ENCODE measurements around the gene SDR9C7.
"Not testable (repeated sequence)": the region's sequence is repeated elsewhere in the genome, so short reads cannot be mapped to it uniquely, and the experiment has no call there.

Gene SDR9C7

DNA sequence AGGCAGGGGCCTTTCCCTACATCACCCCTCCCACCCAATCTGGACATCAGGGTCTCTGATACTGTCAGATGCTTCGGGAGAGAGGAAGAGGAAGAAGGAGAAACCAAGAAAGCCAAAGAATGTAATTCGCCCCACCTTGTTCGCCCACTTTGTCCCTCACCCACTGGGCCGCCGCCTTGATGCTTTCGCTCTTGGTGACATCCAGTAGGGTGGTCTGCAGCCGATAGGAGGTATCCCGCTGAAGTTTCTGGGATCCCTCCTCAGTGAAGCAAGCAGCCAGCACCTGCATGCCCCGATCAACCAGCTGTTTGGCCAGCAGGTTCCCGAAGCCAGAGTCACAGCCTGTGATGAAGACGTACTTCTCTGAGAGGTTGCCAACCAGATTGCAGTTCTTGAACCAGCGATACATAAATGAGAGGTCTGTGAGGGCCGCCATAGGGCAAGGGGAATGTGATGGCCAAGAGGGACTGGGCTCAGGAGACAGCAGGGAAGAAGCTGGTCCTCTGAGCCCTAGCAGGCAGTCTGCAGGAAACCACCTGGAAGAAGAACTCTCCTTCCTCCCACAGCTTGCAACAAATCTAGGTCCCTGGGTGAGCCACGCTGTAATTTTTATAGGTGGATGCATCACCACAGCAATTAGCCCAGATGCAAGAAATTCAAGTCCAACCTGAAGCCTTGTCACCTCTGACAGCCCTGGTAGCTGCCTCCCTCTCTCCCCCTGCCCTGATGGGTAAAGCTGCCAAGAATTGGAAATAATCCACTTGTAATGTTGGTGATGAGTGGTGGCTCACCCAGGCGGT, at the start of gene SDR9C7:
Gene SDR9C7, minus strand, starts transcription at position 583 of the 800 bp plus-strand sequence. Its CDS starts 147 bp downstream, at position 436.
- no peak for DNase-seq (ENCODE audit: low read depth)

DNA sequence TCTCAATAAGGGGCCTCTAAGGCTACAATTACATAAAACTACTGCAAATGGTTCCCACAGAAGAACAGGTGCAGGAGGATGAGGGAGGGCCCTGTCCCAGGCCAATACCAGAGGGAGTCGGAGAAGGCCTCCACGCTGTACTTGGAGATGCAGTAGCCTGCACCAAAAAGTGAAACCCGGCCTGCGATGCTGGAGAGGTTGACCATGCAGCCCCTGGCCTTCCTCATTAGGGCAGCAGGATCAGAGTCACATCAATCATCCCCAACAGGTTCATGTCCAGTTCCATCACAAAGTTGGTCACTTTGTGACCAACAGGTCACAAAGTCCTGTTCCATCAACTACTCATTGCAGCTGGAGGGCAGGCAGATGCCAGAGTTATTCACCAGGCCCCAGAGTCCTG, 49.2 kb upstream of the SDR9C7 start:
- DNase-seq (ENCODE audit: low read depth) = no peak

DNA sequence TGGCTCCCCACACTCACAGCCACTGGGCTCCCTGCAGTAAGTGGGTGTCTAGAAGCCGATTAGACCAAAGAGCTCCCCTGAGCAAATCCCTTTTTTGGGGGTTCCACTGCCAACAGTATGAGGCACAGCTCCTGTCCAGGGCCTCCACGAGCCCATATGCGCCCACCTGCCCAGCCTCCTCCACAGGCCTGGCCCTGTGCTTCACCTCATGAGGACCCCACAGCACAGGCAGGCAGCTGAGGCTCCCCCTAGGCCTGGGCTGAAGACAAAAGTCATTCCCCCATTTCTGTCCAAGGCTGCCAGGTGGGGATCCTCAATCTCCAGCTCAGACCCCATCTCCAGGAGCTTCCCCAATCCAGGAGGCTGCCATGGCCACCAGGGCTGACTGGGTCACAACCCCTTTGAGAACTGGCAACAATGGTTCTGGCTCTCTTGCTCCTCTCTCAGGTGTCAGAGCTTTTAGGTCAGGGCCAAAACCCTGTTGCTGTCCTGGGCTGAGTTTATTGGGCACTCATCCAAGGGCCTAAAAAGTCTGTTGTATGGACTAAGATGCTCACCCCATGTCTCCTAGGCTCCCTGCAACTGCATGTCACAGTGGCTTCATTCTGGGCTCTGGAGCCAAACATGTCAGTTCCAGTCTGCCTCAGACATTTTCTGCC, 48.5 kb upstream of the SDR9C7 start:
- not testable (repeated sequence) for DNase-seq (ENCODE audit: low read depth)

DNA sequence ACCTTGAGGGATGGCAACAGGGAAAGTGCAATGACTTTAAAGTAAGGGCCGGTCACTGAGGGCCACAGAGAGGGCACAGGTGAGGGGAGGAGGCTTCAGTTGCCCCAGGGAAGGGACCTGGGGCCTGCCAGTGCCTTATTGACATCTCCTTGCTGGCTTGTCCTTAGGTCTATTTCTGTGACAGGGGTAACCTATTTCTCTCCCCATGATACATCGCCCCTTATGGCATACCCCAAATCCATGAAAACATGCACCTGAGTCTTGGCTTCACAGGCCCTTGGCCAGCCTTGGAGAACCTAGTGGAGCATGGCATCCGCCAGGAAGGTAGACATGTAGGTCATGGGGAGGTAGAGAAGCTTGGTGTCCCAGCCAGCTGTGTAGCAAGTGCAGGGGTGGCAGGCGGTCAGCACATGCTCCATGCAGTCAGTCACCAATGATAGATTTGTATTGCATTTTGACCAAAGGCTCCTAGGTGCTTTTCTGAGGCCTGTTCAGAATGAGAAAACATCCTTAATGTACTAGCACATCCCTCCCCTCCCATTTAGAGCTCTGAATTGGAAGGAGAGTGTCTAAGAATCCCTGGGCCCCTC, 46.8 kb upstream of the SDR9C7 start:
- no peak for DNase-seq (ENCODE audit: low read depth)

DNA sequence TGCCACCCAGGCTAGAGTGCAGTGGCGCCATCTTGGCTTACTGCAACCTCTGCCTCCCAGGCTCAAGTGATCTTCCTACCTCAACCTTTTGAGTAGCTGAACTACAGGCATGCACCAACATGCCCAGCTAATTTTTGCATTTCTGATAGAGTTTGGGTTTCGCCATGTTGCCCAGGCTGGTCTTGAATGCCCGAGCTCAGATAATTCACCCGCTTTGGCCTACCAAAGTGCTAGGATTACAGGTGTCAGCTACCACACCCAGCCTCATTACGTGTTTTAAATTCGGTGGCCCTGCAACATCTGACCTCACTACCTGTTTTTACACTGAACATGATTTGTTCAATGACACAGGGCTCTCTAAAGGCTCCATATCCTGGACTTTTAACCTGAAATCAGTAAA, 46.1 kb upstream of the SDR9C7 start:
- DNase-seq (ENCODE audit: low read depth) = no peak

DNA sequence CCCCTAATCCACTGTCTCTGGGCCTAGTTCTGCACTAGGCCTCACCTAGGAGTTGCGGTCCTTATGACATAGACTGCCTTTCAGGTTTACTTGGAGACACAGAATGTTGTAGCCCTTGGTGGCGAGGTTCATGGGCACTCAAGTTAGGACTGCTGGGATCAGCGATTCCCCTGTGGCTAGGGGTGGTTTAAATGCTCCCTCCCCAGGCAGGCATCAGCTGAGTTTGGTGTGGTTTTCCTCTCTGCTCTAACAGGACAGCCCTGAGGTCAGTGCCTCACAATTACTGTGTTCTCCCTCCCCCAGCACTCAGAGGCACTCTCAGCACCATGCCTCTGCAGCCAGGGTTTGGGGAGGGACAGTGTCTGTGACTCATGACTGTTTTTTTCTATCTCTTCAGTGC, 45.4 kb upstream of the SDR9C7 start:
- DNase-seq (ENCODE audit: low read depth) = no peak

DNA sequence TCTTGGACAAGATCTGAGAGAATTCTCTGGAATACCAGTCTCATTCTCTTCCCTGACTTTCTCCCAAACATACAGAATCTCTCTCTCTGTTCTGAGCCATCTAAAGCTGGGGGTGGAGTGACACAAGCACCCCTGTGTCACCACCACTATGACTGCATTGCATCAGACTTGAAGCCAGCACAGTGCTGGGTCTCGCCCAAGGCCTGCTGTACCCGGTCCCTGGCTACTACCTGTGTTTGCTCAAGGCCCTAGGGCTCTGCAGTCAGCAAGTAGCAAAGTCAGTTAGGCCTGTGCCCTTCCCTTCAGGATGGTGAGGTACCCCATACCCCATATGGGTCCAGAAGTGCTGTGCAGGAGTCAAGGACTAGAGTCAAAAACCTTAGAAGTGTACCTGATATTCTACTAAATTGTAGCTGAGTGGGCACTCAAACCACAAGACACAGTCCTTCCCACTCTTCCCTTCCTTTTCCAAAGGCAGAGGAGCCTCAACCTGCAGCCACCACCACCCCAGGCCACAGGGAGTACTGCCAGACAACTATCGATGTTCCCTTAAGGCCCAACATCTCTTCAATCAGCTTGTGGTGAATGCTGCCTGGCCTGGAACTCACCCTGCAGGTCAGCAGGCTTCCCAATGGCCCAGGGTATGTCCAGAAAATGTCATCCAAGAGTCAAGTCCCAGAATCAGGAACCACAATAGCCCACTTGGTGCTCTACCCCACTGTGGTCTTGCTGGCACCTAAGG, 44.4 kb upstream of the SDR9C7 start:
- no peak for DNase-seq (ENCODE audit: low read depth)

DNA sequence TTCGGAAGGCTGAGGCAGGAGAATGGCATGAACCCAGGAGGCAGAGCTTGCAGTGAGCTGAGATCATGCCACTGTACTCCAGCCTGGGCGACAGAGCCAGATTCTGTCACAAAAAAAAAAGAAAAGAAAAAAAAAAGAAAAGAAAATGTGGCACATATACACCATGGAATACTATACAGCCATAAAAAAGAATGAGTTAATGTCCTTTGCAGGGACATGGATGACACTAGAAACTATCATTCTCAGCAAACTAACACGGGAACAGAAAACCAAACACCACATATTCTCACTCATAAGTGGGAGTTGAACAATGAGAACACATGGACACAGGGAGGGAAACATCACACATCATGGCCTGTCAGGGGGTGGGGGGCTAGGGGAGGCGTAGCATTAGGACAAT, 43.2 kb upstream of the SDR9C7 start:
- not testable (repeated sequence) for DNase-seq (ENCODE audit: low read depth)

DNA sequence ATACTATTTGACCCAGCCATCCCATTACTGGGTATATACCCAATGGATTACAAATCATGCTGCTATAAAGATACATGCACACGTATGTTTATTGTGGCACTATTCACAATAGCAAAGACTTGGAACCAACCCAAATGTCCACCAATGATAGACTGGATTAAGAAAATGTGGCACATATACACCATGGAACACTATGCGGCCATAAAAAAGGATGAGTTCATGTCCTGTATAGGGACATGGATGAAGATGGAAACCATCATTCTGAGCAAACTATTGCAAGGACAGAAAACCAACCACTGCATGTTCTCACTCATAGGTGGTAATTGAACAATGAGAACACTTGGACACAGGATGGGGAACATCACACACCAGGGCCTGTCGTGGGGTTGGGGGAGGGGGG, 40.0 kb upstream of the SDR9C7 start:
- not testable (repeated sequence) for DNase-seq (ENCODE audit: low read depth)

DNA sequence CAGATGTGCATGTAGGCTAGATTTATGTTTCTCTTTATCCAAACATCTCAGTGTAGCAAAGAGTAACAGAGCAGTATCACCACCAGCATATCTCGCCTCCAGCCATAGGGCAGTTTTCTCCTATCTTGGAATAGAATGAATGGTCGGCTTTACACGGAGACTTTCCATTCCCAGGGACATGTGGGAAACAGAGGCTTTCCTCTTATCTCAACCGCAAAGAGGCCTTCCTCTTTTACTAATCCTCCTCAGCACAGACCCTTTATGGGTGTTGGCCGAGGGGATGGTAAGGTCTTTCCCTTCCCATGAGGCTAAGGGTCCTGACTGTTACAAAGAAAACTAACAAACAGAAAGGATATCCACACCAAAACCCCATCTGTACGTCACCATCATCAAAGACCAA, 34.7 kb upstream of the SDR9C7 start:
- DNase-seq (ENCODE audit: low read depth) = not testable (repeated sequence)

DNA sequence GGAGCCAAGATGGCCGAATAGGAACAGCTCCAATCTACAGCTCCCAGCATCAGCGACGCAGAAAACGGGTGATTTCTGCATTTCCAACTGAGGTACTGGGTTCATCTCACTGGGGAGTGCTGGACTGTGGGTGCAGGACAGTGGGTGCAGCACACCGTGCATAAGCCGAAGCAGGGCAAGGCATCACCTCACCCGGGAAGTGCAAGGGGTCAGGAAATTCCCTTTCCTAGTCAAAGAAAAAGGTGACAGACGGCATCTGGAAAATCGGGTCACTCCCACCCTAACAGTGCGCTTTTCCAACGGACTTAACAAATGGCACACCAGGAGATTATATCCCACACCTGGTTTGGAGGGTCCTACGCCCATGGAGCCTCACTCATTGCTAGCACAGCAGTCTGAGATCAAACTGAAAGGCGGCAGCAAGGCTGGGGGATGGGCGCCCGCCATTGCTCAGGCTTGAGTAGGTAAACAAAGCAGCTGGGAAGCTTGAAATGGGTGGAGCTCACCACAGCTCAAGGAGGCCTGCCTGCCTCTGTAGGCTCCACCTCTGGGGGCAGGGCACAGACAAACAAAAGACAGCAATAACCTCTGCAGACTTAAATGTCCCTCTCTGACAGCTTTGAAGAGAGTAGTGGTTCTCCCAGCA, 31.9 kb upstream of the SDR9C7 start:
- DNase-seq (ENCODE audit: low read depth) = not testable (repeated sequence)

DNA sequence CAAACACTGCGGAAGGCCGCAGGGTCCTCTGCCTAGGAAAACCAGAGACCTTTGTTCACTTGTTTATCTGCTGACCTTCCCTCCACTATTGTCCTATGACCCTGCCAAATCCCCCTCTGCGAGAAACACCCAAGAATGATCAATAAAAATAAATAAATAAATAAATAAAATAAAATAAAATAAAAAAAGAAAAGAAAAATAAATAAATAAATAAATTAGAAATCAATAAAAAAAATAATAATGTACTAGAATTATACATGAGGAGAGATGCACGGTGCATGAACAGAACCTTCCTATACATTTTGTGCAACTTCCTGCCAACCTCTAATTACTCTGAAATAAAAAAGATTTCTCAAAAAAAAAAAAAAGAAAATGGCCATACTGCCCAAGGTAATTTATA, 30.9 kb upstream of the SDR9C7 start:
- DNase-seq (ENCODE audit: low read depth) = not testable (repeated sequence)

DNA sequence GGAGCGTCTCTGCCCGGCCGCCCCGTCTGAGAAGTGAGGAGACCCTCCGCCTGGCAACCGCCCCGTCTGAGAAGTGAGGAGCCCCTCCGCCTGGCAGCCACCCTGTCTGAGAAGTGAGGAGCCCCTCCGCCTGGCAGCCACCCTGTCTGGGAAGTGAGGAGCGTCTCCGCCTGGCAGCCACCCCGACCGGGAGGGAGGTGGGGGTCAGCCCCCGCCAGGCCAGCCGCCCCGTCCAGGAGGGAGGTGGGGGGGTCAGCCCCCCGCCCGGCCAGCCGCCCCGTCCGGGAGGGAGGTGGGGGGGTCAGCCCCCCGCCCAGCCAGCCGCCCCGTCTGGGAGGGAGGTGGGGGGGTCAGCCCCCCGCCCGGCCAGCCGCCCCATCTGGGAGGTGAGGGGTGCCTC, 29.3 kb upstream of the SDR9C7 start:
- DNase-seq (ENCODE audit: low read depth) = not testable (repeated sequence)

DNA sequence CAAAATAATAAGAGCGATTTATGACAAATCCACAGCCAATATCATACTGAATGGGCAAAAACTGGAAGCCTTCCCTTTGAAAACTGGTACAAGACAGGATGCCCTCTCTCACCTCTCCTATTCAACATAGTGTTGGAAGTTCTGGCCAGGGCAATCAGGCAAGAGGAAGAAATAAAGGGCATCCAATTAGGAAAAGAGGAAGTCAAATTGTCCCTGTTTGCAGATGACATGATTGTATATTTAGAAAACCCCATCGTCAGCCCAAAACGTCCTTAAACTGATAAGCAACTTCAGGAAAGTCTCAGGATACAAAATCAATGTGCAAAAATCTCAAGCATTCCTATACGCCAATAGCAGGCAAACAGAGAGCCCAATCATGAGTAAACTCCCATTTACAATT, 28.0 kb upstream of the SDR9C7 start:
- DNase-seq (ENCODE audit: low read depth) = not testable (repeated sequence)

DNA sequence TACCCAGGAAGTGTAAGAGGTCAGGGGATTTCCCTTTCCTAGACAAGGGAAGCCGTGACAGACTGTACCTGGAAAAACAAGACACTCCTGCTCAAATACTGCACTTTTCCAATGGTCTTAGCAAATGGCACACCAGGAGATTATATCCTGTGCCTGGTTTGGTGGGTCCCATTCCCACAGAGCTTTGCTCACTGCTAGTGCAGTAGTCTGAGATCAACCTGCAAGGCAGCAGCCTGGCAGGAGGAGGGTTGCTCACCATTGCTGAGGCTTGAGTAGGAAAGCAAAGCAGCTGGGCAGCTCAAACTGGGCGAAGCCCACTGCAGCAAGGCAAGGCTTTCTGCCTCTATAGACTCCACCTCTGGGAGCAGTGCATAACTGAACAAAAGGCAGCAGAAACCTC, 24.2 kb upstream of the SDR9C7 start:
- no peak for DNase-seq (ENCODE audit: low read depth)

DNA sequence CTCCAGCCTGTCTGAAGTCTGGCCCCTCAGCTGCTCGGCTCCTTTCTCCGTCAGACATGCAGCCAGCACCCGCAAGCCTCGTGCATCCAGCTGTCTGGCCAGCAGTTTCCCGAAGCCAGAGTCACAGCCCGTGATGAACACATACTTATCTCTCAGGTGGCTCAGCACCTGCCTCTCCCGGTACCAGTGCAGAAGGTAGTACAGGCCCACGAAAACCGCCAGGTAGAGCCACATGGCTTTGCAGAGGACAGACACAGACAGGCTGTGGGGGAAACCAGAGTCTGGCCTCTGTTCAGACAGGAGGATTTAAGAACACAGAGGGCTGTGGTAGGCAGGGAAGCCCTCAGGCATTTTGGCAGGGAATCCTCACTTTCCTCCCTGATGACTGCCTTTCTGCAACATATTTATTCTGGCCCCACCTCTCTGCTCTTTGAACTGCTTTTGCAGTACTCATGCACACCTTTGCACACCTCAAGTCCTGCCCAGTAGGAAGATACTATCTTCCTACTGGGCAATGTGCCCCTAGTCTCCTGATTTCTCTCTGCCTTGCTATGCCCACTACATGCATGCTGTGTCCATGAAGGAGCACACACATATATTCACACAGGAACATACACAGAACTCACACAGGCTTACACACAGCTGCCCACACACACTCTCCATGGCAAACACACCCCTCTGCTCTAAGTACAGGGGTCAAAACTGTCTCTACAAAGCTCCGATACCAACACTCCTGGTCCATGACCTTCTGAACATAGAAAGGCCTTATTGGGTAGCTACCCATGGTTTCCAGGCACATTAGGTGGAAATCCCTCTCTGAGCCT, 23.2 kb upstream of the SDR9C7 start, which contains the start of gene RDH16:
Gene RDH16, minus strand, starts transcription at position 380 of the 824 bp plus-strand sequence. Its CDS starts 146 bp downstream, at position 234.
- DNase-seq (ENCODE audit: low read depth) = no peak

DNA sequence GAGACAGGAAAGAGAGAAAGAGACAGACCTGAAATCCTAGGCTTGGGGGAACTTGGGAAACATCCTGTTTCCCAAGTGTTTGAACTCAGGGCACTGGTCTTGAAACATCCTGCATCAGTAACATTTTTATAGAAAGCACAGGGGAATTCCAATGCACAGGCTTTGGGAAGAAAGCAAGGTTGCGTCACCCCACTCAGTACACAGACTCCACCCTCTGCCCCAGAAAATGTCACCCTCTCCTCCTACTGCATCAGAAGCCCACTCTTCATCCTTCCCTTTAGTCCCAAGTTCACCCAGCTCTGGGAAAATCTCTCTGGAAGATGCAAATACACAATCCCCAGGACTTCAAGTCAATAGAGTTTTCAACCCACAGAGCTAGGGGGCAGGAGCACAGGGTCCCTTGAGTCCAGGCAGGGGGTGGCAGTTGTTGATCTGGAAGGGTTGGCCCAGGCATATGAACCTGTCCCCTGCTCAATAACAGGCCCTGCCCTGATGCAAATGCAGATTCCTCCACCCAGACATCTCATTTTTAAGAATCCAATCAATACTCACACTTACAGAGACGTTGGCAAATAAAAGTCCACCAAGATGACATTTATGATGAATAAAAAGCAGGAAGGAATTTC, 21.5 kb upstream of the SDR9C7 start:
- DNase-seq (ENCODE audit: low read depth) = peak; percentile 24

DNA sequence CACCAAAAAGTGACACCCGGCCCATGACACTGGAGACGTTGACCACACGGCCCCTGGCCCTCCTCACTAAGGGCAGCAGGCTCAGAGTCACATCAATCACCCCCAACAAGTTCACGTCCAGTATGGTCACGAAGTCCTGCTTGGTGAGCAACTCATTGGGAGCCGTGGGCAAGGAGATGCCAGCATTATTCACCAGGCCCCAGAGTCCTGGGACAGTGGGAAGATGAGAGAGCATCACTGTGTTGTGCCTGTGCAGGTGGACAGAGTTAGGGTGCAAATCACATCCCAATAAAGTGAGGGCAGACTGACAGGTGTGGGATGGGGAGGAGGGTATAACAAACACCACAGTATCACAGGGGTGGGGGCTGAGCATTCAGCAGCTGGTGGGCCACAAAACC, 20.7 kb upstream of the SDR9C7 start:
- no peak for DNase-seq (ENCODE audit: low read depth)

DNA sequence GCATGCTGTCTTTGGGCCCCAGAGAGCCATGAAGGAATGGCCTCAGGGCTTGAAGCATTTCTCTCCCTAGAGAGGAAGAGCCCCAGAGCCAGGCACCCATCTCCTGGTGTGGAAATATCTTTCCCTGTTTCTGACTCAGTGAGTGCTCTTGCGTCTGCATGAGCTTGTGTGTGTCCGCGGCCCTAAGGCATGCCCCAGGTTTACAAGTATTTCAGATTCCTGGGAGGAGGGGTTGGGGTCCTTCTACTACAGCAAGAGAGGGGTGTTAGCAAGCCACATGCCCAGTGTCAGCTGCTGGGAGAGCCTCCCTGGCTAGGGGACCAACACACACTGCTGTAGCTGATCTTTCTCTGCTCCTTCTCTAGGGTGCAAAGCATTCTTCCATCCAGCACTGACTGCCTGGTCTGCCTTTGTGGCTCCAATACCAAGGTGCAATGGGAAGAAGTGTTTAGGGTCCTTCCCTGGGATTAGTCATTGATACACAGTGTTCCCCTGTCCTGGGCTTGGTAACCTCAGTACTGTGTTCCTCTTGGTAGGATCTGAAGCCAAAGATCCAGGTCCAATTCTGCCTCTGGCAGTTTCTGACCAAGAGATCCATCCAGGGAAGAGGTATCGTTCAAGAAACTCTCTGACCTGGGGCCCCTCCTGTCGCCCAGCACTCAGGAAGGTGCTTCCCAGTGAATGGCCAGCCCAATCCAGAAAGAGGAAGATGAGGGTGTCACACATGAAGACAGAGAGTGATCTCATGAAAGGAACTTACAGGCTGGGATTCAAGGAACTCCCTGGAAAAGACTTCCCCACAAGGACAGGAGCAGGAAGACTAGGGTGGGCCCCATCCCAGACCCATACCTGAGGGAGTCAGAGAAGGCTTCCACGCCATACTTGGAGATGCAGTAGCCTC, 20.1 kb upstream of the SDR9C7 start:
- DNase-seq (ENCODE audit: low read depth) = no peak

All from fibroblast of gingiva (primary cell).